Right kidney (tissue), 1 donor: ENCODE data around the gene HIBCH.
"Not testable (repeated sequence)": the region's sequence is repeated elsewhere in the genome, so short reads cannot be mapped to it uniquely, and the experiment has no call there.

ENCODE experiments used
- DNase-seq: peaks from one replicate; pipeline ENCODE4 v3.0.0-alpha.2; 2016

The HIBCH gene

GRCh38 chr2:190343536-190344275 lies 24.1 kb upstream of the HIBCH start, which contains the start of gene INPP1:
Gene INPP1, plus strand, starts transcription at chr2:190343589. Its CDS starts 16,514 bp downstream, at chr2:190360103.
- DNase-seq, result peak; percentile 92

GRCh38 chr2:190343089-190343535 lies 23.5 kb upstream of the HIBCH start:
- no peak for DNase-seq

GRCh38 chr2:190342611-190343010 lies 23.0 kb upstream of the HIBCH start:
- no peak for DNase-seq

GRCh38 chr2:190340369-190340768 lies 20.7 kb upstream of the HIBCH start:
- no peak for DNase-seq

- DNase-seq, result no peak
Observed at GRCh38 chr2:190339394-190339793, 19.8 kb upstream of the HIBCH start.

- no peak for DNase-seq
Observed at GRCh38 chr2:190338453-190338852, 18.8 kb upstream of the HIBCH start.

- no peak for DNase-seq
Observed at GRCh38 chr2:190336420-190336819, 16.8 kb upstream of the HIBCH start.

GRCh38 chr2:190335584-190335983 lies 16.0 kb upstream of the HIBCH start:
- not testable (repeated sequence) for DNase-seq

GRCh38 chr2:190335225-190335559 lies 15.6 kb upstream of the HIBCH start:
- DNase-seq, result no peak

- no peak for DNase-seq
Observed at GRCh38 chr2:190334479-190335224, 15.0 kb upstream of the HIBCH start.

- no peak for DNase-seq
Observed at GRCh38 chr2:190333928-190334327, 14.3 kb upstream of the HIBCH start.

- DNase-seq, result no peak
Observed at GRCh38 chr2:190333395-190333794, 13.8 kb upstream of the HIBCH start.

GRCh38 chr2:190328573-190329147 lies 9.0 kb upstream of the HIBCH start:
- no peak for DNase-seq

GRCh38 chr2:190327867-190328572 lies 8.4 kb upstream of the HIBCH start:
- DNase-seq, result no peak

GRCh38 chr2:190325588-190325987 lies 6.0 kb upstream of the HIBCH start:
- DNase-seq, result no peak

GRCh38 chr2:190323406-190323805 lies 3.8 kb upstream of the HIBCH start:
- DNase-seq, result no peak

GRCh38 chr2:190320696-190321095 lies 1.1 kb upstream of the HIBCH start:
- DNase-seq, result no peak

- no peak for DNase-seq
Observed at GRCh38 chr2:190318931-190319554, 583 bp downstream of the HIBCH start.

GRCh38 chr2:190318514-190318913 lies 1.1 kb downstream of the HIBCH start:
- DNase-seq, result no peak

GRCh38 chr2:190315273-190315672 lies 4.4 kb downstream of the HIBCH start:
- DNase-seq, result no peak

- DNase-seq, result no peak
Observed at GRCh38 chr2:190313880-190314279, 5.7 kb downstream of the HIBCH start.

GRCh38 chr2:190312635-190313025 lies 7.0 kb downstream of the HIBCH start:
- DNase-seq, result not testable (repeated sequence)
